H1 (cell line): ENCODE measurements around the gene C1orf74. TPM values are rescaled to one million over a fixed set of nuclear protein-coding genes. Genes with fewer than 3 reads are reported as not detected.

ENCODE experiments used
- CTCF ChIA-PET: fragments of 300-600 bp; sonication (Branson Sonifier 250); formaldehyde crosslinking; loops from one replicate; lab custom pipeline; 2021; ENCODE audit not compliant: partially characterized antibody; lab: Charles Lee
- POLR2A ChIA-PET: fragments of 300-600 bp; sonication (Branson Sonifier 250); formaldehyde crosslinking; loops from one replicate; lab custom pipeline; 2021; ENCODE audit warnings: inconsistent platforms; ENCODE audit not compliant: partially characterized antibody; lab: Charles Lee
- DNase-seq, 2 experiments: peaks; one replicate each; pipeline versions ENCODE4 v3.0.0 to v3.0.0-alpha.2; 2010 to 2022; ENCODE audit warnings: low spot score in 2 of 2, low read depth in 1 of 2, mixed read lengths in 1 of 2
- FAIRE-seq: peaks from 2 replicates; lab custom pipeline; 2011; peaks lifted over from hg19 to GRCh38; lab: Jason Lieb, UNC
- H2AFZ ChIP-seq: 2 replicates; pipeline ENCODE4 v1.8.1; 2012; ENCODE audit warnings: low read length, inconsistent platforms
- H2AK5ac ChIP-seq: 2 replicates; pipeline ENCODE4 v1.6.1; 2013; ENCODE audit warnings: low read depth, low read length
- H2BK120ac ChIP-seq: replicated peaks from 2 replicates; pipeline ENCODE3; 2013; ENCODE audit warnings: low read depth, low read length, inconsistent platforms
- H2BK12ac ChIP-seq: 2 replicates; pipeline ENCODE4 v1.6.1; 2013; ENCODE audit warnings: low read depth, low read length
- H2BK15ac ChIP-seq: 2 replicates; pipeline ENCODE4 v1.6.1; 2013; ENCODE audit warnings: low read length
- H2BK20ac ChIP-seq: 2 replicates; pipeline ENCODE4 v1.6.1; 2013; ENCODE audit warnings: low read length
- H2BK5ac ChIP-seq: 2 replicates; pipeline ENCODE4 v1.6.1; 2013; ENCODE audit warnings: low read depth, low read length
- H3K14ac ChIP-seq: 2 replicates; pipeline ENCODE4 v1.6.1; 2013; ENCODE audit warnings: inconsistent platforms; ENCODE audit not compliant: insufficient read length
- H3K18ac ChIP-seq: 2 replicates; pipeline ENCODE4 v1.6.1; 2013; ENCODE audit warnings: low read length; ENCODE audit errors: extremely low read depth
- H3K23ac ChIP-seq: 2 replicates; pipeline ENCODE4 v1.6.1; 2013; ENCODE audit warnings: inconsistent platforms; ENCODE audit not compliant: insufficient read length
- H3K23me2 ChIP-seq: 2 replicates; pipeline ENCODE4 v1.6.1; 2013; ENCODE audit warnings: low read depth, low read length
- H3K27ac ChIP-seq: 2 replicates; pipeline ENCODE4 v1.6.1; 2011; ENCODE audit warnings: low read depth, low read length, inconsistent platforms
- H3K27me3 ChIP-seq, 4 experiments: replicated peaks in 1 of 4; 1 replicate in 1 of 4; 2 replicates in 3 of 4; pipeline versions ENCODE4 v1.6.1 to v1.8.1; 2011 to 2013; ENCODE audit warnings: low read length in 3 of 4, mild to moderate bottlenecking in 3 of 4, inconsistent platforms in 2 of 4, mixed read lengths in 2 of 4, moderate library complexity in 1 of 4; ENCODE audit not compliant: control insufficient read depth in 3 of 4, insufficient read depth in 3 of 4; ENCODE audit errors: extremely low read depth in 1 of 4
- H3K36me3 ChIP-seq, 4 experiments: 2 replicates each; pipeline versions ENCODE4 v1.6.1 to v1.8.1; 2011 to 2013; ENCODE audit warnings: mild to moderate bottlenecking in 4 of 4, low read length in 3 of 4, moderate library complexity in 2 of 4, control low read depth in 1 of 4, inconsistent platforms in 1 of 4; ENCODE audit not compliant: insufficient read depth in 4 of 4, control insufficient read depth in 2 of 4
- H3K4ac ChIP-seq: replicated peaks from 2 replicates; pipeline ENCODE3; 2013; ENCODE audit warnings: low read length, low read depth, mixed read lengths, inconsistent platforms; ENCODE audit not compliant: insufficient read length
- H3K4me1 ChIP-seq, 4 experiments: replicated peaks in 1 of 4; 1 replicate in 1 of 4; 2 replicates in 3 of 4; pipeline versions ENCODE4 v1.6.1 to v1.8.1; 2011 to 2013; ENCODE audit warnings: low read length in 3 of 4, inconsistent platforms in 2 of 4, mixed read lengths in 1 of 4; ENCODE audit not compliant: insufficient read depth in 4 of 4, control insufficient read depth in 3 of 4
- H3K4me2 ChIP-seq, 2 experiments: 2 replicates each; pipeline versions ENCODE4 v1.6.1 to v1.8.1; 2011 to 2013; ENCODE audit warnings: low read depth in 2 of 2, low read length in 2 of 2, control low read depth in 1 of 2, inconsistent platforms in 1 of 2, mild to moderate bottlenecking in 1 of 2; ENCODE audit not compliant: insufficient read depth in 1 of 2
- H3K4me3 ChIP-seq, 4 experiments: fragments of 200-600, 300-600 bp in 1 of 4; sonication (generic), shearing (Covaris generic), sonication (Bioruptor Twin) in 1 of 4; 2 replicates each; pipeline versions ENCODE4 v1.5.1 to v1.8.1; 2011 to 2016; ENCODE audit warnings: low read length in 4 of 4, low read depth in 3 of 4, control low read depth in 2 of 4, inconsistent platforms in 2 of 4, mild to moderate bottlenecking in 2 of 4, mixed read lengths in 1 of 4, moderate library complexity in 1 of 4; ENCODE audit not compliant: insufficient read depth in 2 of 4; ENCODE audit errors: extremely low read depth in 1 of 4
- H3K56ac ChIP-seq: replicated peaks from 2 replicates; pipeline ENCODE3; 2013; ENCODE audit warnings: low read depth, mild to moderate bottlenecking, mixed read lengths, low read length, inconsistent platforms; ENCODE audit not compliant: insufficient read length
- H3K79me1 ChIP-seq: 2 replicates; pipeline ENCODE4 v1.6.1; 2013; ENCODE audit warnings: low read depth, low read length, control low read depth
- H3K79me2 ChIP-seq, 2 experiments: 2 replicates each; pipeline versions ENCODE4 v1.6.1 to v1.8.1; 2012 to 2013; ENCODE audit warnings: low read length in 2 of 2, mild to moderate bottlenecking in 2 of 2, inconsistent platforms in 1 of 2; ENCODE audit not compliant: insufficient read depth in 2 of 2, control insufficient read depth in 1 of 2
- H3K9ac ChIP-seq, 4 experiments: replicated peaks in 1 of 4; 1 replicate in 1 of 4; 2 replicates in 3 of 4; pipeline versions ENCODE4 v1.6.1 to v1.8.1; 2011 to 2013; ENCODE audit warnings: low read depth in 3 of 4, low read length in 3 of 4, control low read depth in 2 of 4, mild to moderate bottlenecking in 2 of 4, moderate library complexity in 2 of 4, inconsistent platforms in 1 of 4; ENCODE audit errors: extremely low read depth in 1 of 4
- H3K9me3 ChIP-seq, 2 experiments: 2 replicates each; pipeline versions ENCODE4 v1.6.1 to v1.8.1; 2012 to 2013; ENCODE audit warnings: mild to moderate bottlenecking in 2 of 2, moderate library complexity in 2 of 2, control low read depth in 1 of 2, inconsistent platforms in 1 of 2, low read depth in 1 of 2, low read length in 1 of 2, mixed read lengths in 1 of 2; ENCODE audit not compliant: insufficient read depth in 2 of 2
- H4K20me1 ChIP-seq, 2 experiments: replicated peaks in 1 of 2; 2 replicates each; pipeline versions ENCODE3 to v1.8.1; 2011 to 2013; ENCODE audit warnings: inconsistent platforms in 2 of 2, low read length in 2 of 2, mild to moderate bottlenecking in 1 of 2; ENCODE audit not compliant: insufficient read depth in 2 of 2, control insufficient read depth in 1 of 2
- H4K5ac ChIP-seq: 2 replicates; pipeline ENCODE4 v1.6.1; 2013; ENCODE audit warnings: low read length, low read depth, mixed read lengths, inconsistent platforms; ENCODE audit not compliant: insufficient read length
- H4K8ac ChIP-seq: 2 replicates; pipeline ENCODE4 v1.8.0; 2013; ENCODE audit warnings: mild to moderate bottlenecking, moderate library complexity, low read length, inconsistent platforms; ENCODE audit not compliant: insufficient read depth; ENCODE audit errors: extremely low read depth
- H4K91ac ChIP-seq: replicated peaks from 2 replicates; pipeline ENCODE3; 2013; ENCODE audit warnings: low read length, mixed read lengths, inconsistent platforms; ENCODE audit not compliant: insufficient read length
- ASH2L ChIP-seq: fragments of 200-600, 300-600 bp; sonication (generic); IDR thresholded peaks from one replicate; pipeline ENCODE4 v1.7.1; 2017; ENCODE audit warnings: low read length
- BCL11A ChIP-seq, 2 experiments: IDR thresholded peaks; one replicate each; pipeline ENCODE4 v1.6.1; 2011; ENCODE audit warnings: low read depth in 2 of 2, low read length in 2 of 2, mild to moderate bottlenecking in 2 of 2
- CHD1 ChIP-seq: IDR thresholded peaks from 2 replicates; pipeline ENCODE4 v1.6.1; 2012; ENCODE audit warnings: low read depth, low read length, improper control_type of control experiment
- CREB1 ChIP-seq: IDR thresholded peaks from 2 replicates; pipeline ENCODE4 v1.6.1; 2012; ENCODE audit warnings: inconsistent platforms
- EZH2 ChIP-seq: fragments of 200-600 bp; sonication (generic); IDR thresholded peaks from 2 replicates; pipeline ENCODE4 v1.7.1; 2012; ENCODE audit warnings: low read depth, mild to moderate bottlenecking, moderate library complexity, low read length, inconsistent platforms; ENCODE audit not compliant: severe bottlenecking
- GABPA ChIP-seq: IDR thresholded peaks from 2 replicates; pipeline ENCODE4 v1.6.1; 2011; ENCODE audit warnings: mild to moderate bottlenecking, low read length, moderate library complexity, borderline replicate concordance; ENCODE audit not compliant: insufficient read depth
- GTF2F1 ChIP-seq: IDR thresholded peaks from 2 replicates; pipeline ENCODE4 v1.6.1; 2012; ENCODE audit warnings: low read depth, low read length, improper control_type of control experiment, borderline replicate concordance
- KDM4A ChIP-seq: IDR thresholded peaks from one replicate; pipeline ENCODE4 v1.7.1; 2012; ENCODE audit warnings: low read depth, mild to moderate bottlenecking, moderate library complexity, low read length, inconsistent platforms; ENCODE audit not compliant: severe bottlenecking
- KDM5A ChIP-seq: fragments of 200-600 bp; IDR thresholded peaks from 2 replicates; pipeline ENCODE4 v1.7.1; 2012; ENCODE audit warnings: mild to moderate bottlenecking, low read length, inconsistent platforms, mixed read lengths
- NANOG ChIP-seq: IDR thresholded peaks from 2 replicates; pipeline ENCODE4 v1.6.1; 2011; ENCODE audit warnings: low read length, low read depth, mild to moderate bottlenecking, inconsistent platforms; ENCODE audit not compliant: insufficient read depth, poor library complexity, severe bottlenecking
- NRF1 ChIP-seq: IDR thresholded peaks from 2 replicates; pipeline ENCODE4 v1.6.1; 2011; ENCODE audit warnings: mild to moderate bottlenecking, low read depth, low read length, improper control_type of control experiment
- PHF8 ChIP-seq: fragments of 200-600 bp; sonication (generic); conservative IDR thresholded peaks from 2 replicates; pipeline ENCODE4 v1.7.1; 2012; ENCODE audit warnings: low read depth, mild to moderate bottlenecking, inconsistent platforms, low read length, moderate library complexity
- POLR2A ChIP-seq, 2 experiments: IDR thresholded peaks; 1 replicate in 1 of 2; 2 replicates in 1 of 2; pipeline ENCODE4 v1.6.1; 2011; ENCODE audit warnings: low read depth in 2 of 2, low read length in 2 of 2, mild to moderate bottlenecking in 2 of 2; ENCODE audit errors: control extremely low read depth in 1 of 2
- RBBP5 ChIP-seq: IDR thresholded peaks from 2 replicates; pipeline ENCODE4 v1.7.1; 2012; ENCODE audit warnings: low read depth, mild to moderate bottlenecking, inconsistent platforms, low read length, moderate library complexity, borderline replicate concordance
- TCF12 ChIP-seq: IDR thresholded peaks from 2 replicates; pipeline ENCODE4 v1.6.1; 2011; ENCODE audit warnings: low read depth, mild to moderate bottlenecking, low read length
- WGBS, 2 experiments: shearing (Covaris generic) in 1 of 2; methylation state at CpG; one replicate each; pipeline versions ENCODE4 v1.1.6 to v1.1.7; 2013 to 2015; ENCODE audit warnings: low lambda C conversion rate in 2 of 2, mixed read lengths in 2 of 2, inconsistent platforms in 1 of 2, low coverage in 1 of 2, missing lambda C conversion rate in 1 of 2; ENCODE audit not compliant: insufficient replicate concordance in 2 of 2, insufficient coverage in 1 of 2, insufficient read length in 1 of 2; ENCODE audit errors: extremely low coverage in 1 of 2, missing lambda C conversion rate in 1 of 2; 5-methylcytosine and 5-hydroxymethylcytosine counted together
- polyA plus RNA-seq, 7 experiments: library from polyadenylated mRNA; depleted of rRNA in 3 of 7; stranded (reverse) in 5 of 7; unstranded in 2 of 7; fragments of >200 nt in 5 of 7; fragments of 200-250 nt in 2 of 7; gene quantifications; 1 replicate in 5 of 7; 2 replicates in 1 of 7; 4 replicates in 1 of 7; pipeline versions ENCODE4 v1.2.1 to v1.2.3, GENCODE V29; 2011 to 2013; ENCODE audit warnings: missing spikeins in 2 of 7, mixed read lengths in 2 of 7
- total RNA-seq: library from RNA; stranded (reverse); fragmentation: NEBNext Ultra II Directional; extraction: Animal tissue kit (Norgen Biotek cat#: 25700); gene quantifications from 2 replicates; pipeline ENCODE4 v1.2.1, GENCODE V29; 2021

C1orf74 gene
- total and polyA plus RNA-seq, 2 of the 8 experiments (the other 6 are each of a cell fraction or from before 2014, with no cell fraction given): 3.1 to 3.9 TPM

GRCh38 chr1:209809611-209810010 is 25.3 kb upstream of the C1orf74 start:
- no peak overlapping the region for H3K18ac ChIP-seq
- no peak overlapping the region for H2BK120ac ChIP-seq
- no peak overlapping the region for H3K9ac ChIP-seq
- no peaks in the 10 kb centered on the region for H3K27me3 ChIP-seq
- H3K79me2 ChIP-seq: peaks cover 0 to 3% of the 10 kb centered on the region in 2 experiments; a peak in 1 of 4 replicates
- POLR2A ChIA-PET: no interaction called here
- no peak overlapping the region for H4K8ac ChIP-seq
- no peaks in the 10 kb centered on the region for H3K36me3 ChIP-seq
- H3K4me2 ChIP-seq: no peak overlapping the region
- no peak overlapping the region for H2AK5ac ChIP-seq
- 96% methylated on average over 4 of the region's 4 CpGs; no CpG with 5 or more reads in 1 of the 2 experiments for WGBS, 2 experiments
- H3K4me3 ChIP-seq: no peak overlapping the region
- H3K4me1 ChIP-seq: peaks cover 0 to 7% (median 0%) of the 10 kb centered on the region in 4 experiments; a peak in 4 of 7 replicates
- DNase-seq (no peak), FAIRE-seq (no peak)
- CTCF ChIA-PET: interaction anchor here (11.7 kb wide), 1 partner anchor 14 kb away, joined by 254 read pairs; the partner anchor contains the start of gene UTP25
- H3K9me3 ChIP-seq: no peaks in the 10 kb centered on the region
- no peak overlapping the region for H3K56ac ChIP-seq
- no peak overlapping the region for H2AFZ ChIP-seq
- H2BK5ac ChIP-seq: no peak overlapping the region
- no peak overlapping the region for H4K91ac ChIP-seq
- H3K23me2 ChIP-seq: peaks cover 12% of the 10 kb centered on the region; the same call in 1 of the 2 replicates
- H3K27ac ChIP-seq: no peak overlapping the region
- no peak overlapping the region for H3K23ac ChIP-seq
- no peak overlapping the region for H2BK15ac ChIP-seq
- H4K20me1 ChIP-seq: peaks cover 0 to 3% of the 10 kb centered on the region in 2 experiments
- no peaks in the 10 kb centered on the region; the same call in none of the 2 replicates for H3K79me1 ChIP-seq
- H3K4ac ChIP-seq: no peak overlapping the region
- H3K14ac ChIP-seq: no peak overlapping the region
- H2BK20ac ChIP-seq: no peak overlapping the region
- H4K5ac ChIP-seq: no peak overlapping the region
- no peak overlapping the region for H2BK12ac ChIP-seq
- TF ChIP-seq RBBP5: no peak
- TF ChIP-seq GTF2F1: no peak
- TF ChIP-seq NANOG: no peak
- TF ChIP-seq CHD1: no peak
- TF ChIP-seq GABPA: no peak
- TF ChIP-seq PHF8: no peak
- no peak for TF ChIP-seq CREB1
- TF ChIP-seq BCL11A (IDR thresholded peaks at IDR 0.05; ENCODE audit: low read depth in 2 of 2, low read length in 2 of 2): no peak
- TF ChIP-seq TCF12: no peak
- TF ChIP-seq ASH2L: no peak
- TF ChIP-seq KDM5A: no peak
- no peak for TF ChIP-seq EZH2
- TF ChIP-seq POLR2A (IDR thresholded peaks at IDR 0.05; ENCODE audit: control extremely low read depth in 1 of 2, low read depth in 2 of 2, low read length in 2 of 2): no peak
- no peak for TF ChIP-seq KDM4A
- TF ChIP-seq NRF1: no peak
